GM21576 (cell line): ENCODE data around the gene CHN1.

Source experiments
- ATAC-seq: cut with Tn5 transposase; IDR thresholded peaks from one replicate; pipeline ENCODE4 v1.9.1; 2021; ENCODE audit warnings: mild to moderate bottlenecking, moderate library complexity; ENCODE audit not compliant: unreplicated experiment

Gene CHN1

GRCh38 chr2:174791020-174791419, 214.2 kb downstream of the CHN1 start:
- ATAC-seq, result no peak

GRCh38 chr2:174789001-174789400, 216.2 kb downstream of the CHN1 start:
- no peak for ATAC-seq

- no peak for ATAC-seq
Measured at GRCh38 chr2:174788291-174788929, 216.8 kb downstream of the CHN1 start.

GRCh38 chr2:174787487-174788205, 217.5 kb downstream of the CHN1 start:
- no peak for ATAC-seq

DNA sequence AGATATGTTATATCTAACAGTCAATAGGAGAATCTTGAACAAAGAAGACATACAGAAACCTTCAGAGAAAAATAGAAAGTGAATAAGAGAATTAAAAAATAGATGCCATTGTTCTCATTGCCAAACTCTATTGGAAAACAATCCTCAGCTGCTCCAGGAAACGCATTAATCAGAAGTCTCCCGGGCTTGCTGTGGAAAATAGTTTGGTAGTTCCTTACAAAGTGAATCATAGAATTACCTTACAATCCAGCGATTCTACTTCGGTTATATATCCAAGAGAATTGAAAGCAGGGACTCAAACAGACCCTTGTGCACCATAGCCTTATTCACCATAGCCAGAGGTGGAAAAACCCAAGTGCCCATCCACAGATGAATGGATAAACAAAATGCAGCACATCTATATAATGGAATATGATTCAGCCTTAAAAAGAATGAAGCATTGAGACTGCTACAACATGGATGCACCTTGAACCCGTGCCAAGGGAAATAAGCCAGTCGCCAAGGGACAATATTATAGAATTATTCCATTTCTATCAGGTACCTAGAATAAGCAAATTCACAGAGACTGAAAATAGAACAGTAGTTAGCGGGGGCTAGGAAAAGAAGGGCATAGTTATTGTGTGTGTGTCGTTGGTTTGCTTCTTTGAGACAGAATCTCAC, 219.0 kb downstream of the CHN1 start:
- no peak for ATAC-seq

DNA sequence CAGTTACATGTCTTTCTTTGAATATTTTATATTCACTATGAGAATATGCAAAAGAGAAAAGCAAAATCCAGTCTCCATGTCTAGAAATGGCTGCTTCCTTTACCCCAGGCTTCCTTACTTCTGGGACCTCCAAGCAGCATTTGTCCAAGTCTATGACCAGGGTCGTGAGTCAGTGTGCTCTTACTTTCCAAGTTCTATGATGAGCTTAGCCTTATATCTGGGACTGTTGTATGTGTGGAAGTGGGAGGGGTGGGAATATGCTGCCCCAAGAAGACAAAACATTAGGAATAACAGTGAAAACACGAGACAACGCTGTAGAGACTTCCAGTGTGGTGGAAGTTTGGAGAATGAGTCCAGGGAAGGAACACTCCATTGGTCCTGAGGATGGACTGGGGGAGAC, 219.7 kb downstream of the CHN1 start:
- no peak for ATAC-seq

DNA sequence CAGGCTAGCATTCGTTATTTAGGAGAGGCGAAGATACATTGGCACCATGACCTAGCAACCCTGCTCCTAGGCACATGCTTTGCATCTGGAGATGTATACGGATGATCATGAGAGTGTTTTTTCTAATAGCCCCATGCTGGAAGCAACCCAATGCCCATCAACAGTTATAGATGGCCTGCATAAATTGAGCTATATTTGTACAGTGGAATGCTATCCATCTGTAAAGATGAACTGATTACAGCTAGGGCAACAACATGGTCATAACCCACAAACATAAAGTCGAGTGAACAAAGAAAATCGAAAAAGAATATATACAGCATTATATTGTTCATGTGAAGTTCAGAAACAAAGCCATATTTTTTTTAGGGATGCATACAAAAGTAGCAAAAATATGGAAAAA, 220.3 kb downstream of the CHN1 start:
- no peak for ATAC-seq

GRCh38 chr2:174784316-174784715, 220.9 kb downstream of the CHN1 start:
- no peak for ATAC-seq

DNA sequence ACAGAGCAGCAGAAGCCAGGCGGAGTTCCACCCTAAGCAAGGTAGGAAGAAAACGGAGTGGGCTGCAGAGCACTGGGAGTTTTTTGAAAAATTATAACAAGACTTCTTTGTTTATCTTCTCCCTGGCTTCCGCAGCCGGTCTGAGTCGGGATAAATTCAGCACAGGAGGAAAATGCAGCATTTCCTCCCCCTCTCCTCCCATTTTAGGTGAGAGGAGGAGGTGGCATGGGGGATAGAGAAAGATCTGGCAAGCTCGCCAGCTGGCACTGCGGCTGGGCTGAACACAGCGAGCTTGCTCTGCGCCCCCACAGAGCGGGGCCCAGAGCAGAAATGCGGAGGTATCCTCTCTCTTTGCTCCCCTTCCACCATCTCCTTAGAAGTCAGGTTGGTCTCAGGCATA, 223.2 kb downstream of the CHN1 start:
- no peak for ATAC-seq

DNA sequence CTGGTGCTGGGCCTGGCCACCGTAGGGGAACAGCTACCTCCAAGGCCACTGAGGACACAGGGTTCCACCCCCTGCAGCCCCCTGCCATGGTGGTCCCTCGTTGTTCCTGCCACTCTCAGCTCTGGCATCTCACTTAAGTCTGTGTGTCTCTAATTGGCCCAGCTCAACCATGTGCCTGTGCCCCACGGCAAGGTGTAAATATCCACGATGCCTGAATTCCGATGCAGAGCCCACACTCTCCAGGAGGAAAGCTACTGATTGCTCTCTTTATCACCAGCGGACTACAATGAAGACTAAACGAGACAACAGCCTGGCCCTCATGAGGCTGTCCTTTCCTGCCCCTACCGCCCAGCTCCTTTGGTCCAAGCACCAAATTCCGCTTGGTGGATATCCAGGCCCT, 223.9 kb downstream of the CHN1 start:
- no peak for ATAC-seq

GRCh38 chr2:174780856-174781255, 224.3 kb downstream of the CHN1 start:
- ATAC-seq, result no peak

- ATAC-seq, result no peak
Measured at GRCh38 chr2:174780191-174780840, 224.9 kb downstream of the CHN1 start.

DNA sequence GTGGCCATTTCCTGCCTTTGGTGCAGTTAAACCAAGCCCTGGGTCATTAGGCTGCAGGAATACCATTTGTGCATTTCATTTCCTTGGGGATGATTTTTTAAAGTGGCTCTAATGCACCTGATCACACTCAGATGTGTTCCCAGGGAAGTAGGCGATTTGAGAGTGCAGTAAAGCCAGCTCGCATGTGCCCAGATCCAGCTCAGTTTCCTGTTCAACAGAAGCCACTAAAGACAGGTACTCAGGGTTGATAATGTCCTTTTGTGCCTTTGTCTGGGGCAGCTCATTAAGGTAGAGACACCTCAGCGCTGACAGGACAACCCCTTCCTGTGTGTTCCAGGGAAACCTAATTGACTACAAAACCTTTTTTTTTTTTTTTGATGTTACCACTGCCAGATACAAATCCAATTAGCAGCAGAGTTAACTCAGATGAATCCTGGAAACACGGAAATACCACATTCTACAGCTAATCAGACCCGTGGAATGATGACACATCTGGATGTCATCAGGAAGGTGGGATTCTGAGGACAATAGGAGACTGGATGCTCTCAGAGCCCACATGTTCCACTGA, 225.7 kb downstream of the CHN1 start:
- ATAC-seq, result no peak

DNA sequence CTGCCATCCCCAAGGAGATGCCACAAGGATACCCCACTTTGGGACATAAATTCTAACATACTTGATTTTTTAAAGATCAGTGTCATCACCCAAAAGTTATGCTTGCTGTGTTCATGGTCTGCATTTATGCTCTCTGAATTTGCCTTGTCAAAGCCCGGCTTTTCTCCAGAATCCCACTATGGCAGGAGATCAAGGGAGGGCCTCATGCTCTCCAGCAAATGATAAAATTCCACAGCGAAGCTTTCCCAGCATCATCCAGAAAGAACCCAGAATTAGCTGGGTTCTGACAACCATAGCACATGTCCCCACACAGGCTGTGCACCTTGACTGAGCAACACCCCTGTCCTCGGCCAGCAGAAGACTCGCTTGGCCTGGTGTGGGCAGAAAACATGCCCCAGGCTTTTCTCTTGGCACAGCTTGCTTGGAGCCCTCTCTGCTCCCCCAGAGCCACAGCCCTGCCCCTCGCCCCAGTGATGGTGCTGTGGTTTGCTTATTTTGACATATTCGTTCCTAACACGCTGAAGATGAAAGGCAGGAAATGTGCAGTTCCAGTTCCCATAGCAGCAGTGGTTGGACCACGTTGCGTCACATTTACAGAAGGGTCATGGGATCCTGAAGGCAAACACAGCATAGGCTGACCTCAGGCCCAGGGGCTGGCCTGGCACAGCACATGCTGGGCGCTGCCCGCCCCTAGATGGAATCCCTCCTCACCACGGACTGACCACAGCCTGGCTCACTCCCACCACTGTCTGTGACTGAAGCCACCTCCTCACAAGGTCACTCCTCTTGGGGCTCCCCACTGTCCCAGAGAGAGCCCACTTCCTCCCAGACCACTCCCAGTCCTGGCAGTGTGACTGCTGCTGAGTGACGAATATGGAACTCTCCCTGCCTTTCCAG, 226.8 kb downstream of the CHN1 start:
- peak; percentile 70 for ATAC-seq

DNA sequence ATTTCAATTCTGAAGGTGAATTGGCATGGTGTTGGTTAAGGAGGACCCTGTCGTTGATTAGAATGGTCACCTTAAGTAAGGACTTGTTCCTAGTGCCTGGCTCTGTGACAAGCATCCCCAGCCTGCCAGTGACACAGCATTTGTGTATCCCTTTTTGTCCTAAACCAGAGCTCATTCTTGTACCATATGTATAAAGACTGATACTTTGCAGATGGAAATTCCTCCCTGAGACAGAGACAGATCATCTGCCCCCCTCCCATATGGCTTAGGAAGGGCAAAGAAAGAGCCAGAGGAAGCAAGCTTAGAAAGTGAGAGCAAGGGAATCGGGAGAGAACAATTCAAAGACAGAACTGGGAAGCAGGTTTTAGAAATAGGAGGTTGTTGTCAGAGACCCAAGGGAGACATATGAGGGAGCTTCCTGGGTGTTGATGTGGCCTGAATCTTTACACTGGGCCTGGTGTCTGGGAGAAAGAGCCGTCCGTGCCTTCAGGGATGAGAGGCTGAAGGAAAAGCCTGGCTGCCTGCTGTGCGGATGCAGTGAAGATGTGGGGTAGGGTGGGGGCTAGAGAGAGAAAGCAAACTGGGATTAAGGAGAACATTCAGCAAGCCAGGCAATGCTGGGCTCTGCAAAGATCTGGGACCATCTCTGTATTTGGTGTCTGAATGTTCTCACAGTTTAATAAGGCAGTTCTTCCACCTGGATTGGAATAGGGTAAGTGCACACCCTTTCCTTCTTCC, 227.7 kb downstream of the CHN1 start:
- no peak for ATAC-seq

DNA sequence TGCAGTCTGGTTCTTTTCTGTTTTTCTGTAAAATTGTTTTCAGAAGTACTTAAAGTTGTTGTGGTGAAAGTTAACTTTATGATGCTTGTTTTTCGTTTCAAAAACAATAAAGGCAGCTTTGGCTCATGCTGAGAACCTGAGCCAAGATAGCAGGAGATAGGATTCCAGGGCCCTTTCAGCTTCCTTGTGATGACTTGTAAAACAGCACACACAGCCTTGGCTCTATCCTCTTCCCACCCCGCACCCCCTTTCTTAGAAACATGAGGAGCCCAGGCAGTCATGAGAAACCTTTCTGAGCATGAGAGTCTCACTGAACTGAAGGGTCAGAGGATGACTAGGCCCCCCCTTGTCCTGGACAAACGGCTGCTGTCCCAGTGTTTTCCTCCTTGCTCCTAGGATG, 228.5 kb downstream of the CHN1 start:
- no peak for ATAC-seq

DNA sequence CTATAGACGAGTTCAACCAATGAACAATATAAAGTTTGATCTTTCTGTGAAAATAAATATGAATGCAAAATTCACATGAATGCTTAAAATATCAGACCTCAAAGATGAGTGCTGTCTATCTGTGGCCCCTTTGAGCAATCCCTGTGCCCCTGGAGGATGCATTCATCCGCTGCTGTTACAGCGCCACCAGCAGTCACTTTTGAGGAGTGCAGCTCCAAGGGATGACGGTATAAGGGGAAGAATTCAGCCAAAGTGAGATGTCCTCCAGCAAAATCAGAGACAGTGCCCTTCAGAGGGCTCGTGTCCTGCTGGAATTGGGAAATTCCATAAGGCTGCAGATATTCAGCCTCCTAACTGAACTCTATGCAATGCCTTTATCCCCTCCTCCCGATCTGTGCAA, 229.0 kb downstream of the CHN1 start:
- no peak for ATAC-seq

DNA sequence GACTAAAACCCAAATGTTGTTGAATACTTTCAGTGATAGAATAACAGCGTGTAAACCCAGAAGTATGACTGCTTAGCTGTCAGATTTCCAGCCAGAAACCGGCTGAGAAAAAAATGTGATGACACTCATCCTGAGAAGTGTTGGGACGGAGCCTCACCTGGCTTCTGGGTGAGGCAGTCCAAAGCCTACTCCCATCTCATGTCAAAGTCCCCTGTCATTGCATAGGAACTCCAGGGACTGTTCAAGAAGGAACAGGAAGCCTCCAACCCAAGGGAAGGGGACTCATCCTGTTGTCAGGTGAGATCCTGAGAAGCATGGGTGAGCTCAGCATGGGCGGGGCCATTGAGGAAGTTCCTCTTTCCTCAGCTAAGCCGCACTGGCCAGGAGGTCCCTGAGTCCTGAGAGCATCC, 229.6 kb downstream of the CHN1 start:
- no peak for ATAC-seq

GRCh38 chr2:174774886-174775285, 230.3 kb downstream of the CHN1 start:
- no peak for ATAC-seq

DNA sequence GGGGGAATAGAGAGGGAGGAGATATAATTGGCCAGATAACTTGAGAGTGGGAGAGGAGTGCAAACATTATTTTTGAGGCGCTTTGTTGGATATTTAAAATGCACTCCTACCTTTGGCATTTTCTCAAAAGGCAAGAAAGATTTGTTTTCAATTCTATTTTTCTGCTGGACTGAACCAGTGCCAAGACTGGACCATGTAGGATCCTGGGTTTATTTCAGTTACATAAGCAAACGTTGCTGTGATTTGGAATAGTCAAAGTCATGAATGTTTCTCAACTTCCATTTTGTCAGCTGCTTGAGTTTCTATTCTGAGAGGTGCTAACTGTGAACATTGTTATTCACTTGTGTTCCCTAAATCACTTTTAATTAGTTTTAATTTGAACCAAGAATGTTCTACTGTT, 232.0 kb downstream of the CHN1 start:
- no peak for ATAC-seq
